Ovary (tissue), 9 donors: ENCODE data around the gene TAS2R38. TPM values are rescaled to one million over a fixed set of nuclear protein-coding genes. Genes with fewer than 3 reads are reported as not detected.

Experiments
- DNase-seq, 5 donors: peaks; one replicate each; pipeline ENCODE4 v3.0.0-alpha.2; 2019 to 2020
- H3K27ac ChIP-seq, 2 donors: fragments of 200-600 bp; one replicate each; pipeline versions ENCODE4 v1.5.1 to v1.8.0; 2019 to 2022
- H3K27me3 ChIP-seq: fragments of 200-600 bp; one replicate; pipeline ENCODE4 v1.8.0; 2022
- H3K36me3 ChIP-seq: fragments of 200-600 bp; sonication (generic); one replicate; pipeline ENCODE4 v1.5.1; 2019
- H3K4me1 ChIP-seq: one replicate; pipeline ENCODE4 v1.8.1; 2013; ENCODE audit warnings: mild to moderate bottlenecking, moderate library complexity; ENCODE audit not compliant: insufficient read depth
- H3K4me3 ChIP-seq: fragments of 200-600 bp; sonication (generic); one replicate; pipeline ENCODE4 v1.5.1; 2017
- H3K9me3 ChIP-seq, 2 donors: fragments of 200-600 bp in 1 of 2; sonication (generic) in 1 of 2; one replicate each; pipeline versions ENCODE4 v1.5.1 to v1.8.1; 2013 to 2019; ENCODE audit warnings: mild to moderate bottlenecking in 1 of 2, moderate library complexity in 1 of 2
- CTCF ChIP-seq, 3 donors: fragments of 450-650 bp in 2 of 3; fragments of 200-600 bp in 1 of 3; IDR thresholded peaks; one replicate each; pipeline versions ENCODE4 v1.5.1 to v1.8.0; 2016 to 2022; ENCODE audit warnings: antibody characterized with exemption in 3 of 3, mild to moderate bottlenecking in 1 of 3
- EP300 ChIP-seq: sonication (generic); formaldehyde crosslinking; IDR thresholded peaks from one replicate; pipeline ENCODE4 v1.6.1; 2017; ENCODE audit warnings: antibody characterized with exemption
- POLR2A ChIP-seq: fragments of 450-650 bp; IDR thresholded peaks from one replicate; pipeline ENCODE4 v1.6.1; 2017; ENCODE audit warnings: antibody characterized with exemption, mild to moderate bottlenecking, moderate library complexity
- WGBS, 3 donors: extraction: QIAGEN DNeasy Blood & Tissue Kit in 1 of 3; methylation state at CpG; one replicate each; pipeline versions ENCODE4 v1.1.5 to v1.1.7; 2013 to 2017; 5-methylcytosine and 5-hydroxymethylcytosine counted together
- intact Hi-C, 4 donors: fragments of 100-400 bp; cut with DNase I; formaldehyde crosslinking; loops; one replicate each; pipeline versions ENCODE4 v1.11.0 to v1.15.1; 2022 to 2023
- polyA plus RNA-seq, 2 donors: library from polyadenylated mRNA; stranded (reverse); fragments of 200-250 nt in 1 of 2; fragments of 350-450 nt in 1 of 2; fragmentation: Illumina TruSeq in 1 of 2; extraction: RNeasy Lipid Tissue Mini Kit (QIAGEN cat#74804) in 1 of 2; gene quantifications; one replicate each; pipeline ENCODE4 v1.2.3, GENCODE V29; 2013 to 2014
- total RNA-seq, 7 donors: library from RNA; depleted of rRNA in 2 of 7; stranded (reverse); fragments of >200 nt in 2 of 7; fragmentation: NEBNext Ultra II Directional in 3 of 7; extraction: Animal tissue kit (Norgen Biotek cat#: 25700) in 3 of 7; gene quantifications; one replicate each; pipeline versions ENCODE4 v1.1.0 to v1.2.4, GENCODE V29; 2016 to 2023
- donor health status: DM: no; HTN: no; CAD: no; lungs with moderate emphysema.
- donor health status: DM: no; HTN: no; CAD: no.
- donor health status: Bipolar disorder and iron deficiency.
- donor health status: DM: yes; HTN: yes; CAD: no.
- donor health status: DM: no; HTN: no; CAD: no.
- donor health status: DM: yes; HTN: yes; CAD: no.

TAS2R38 gene
- total and polyA plus RNA-seq, 9 donors: not detected

- H3K36me3 ChIP-seq: no peaks in the 10 kb centered on the region
- intact Hi-C loops: no loop called here
- H3K9me3 ChIP-seq: no peaks in the 10 kb centered on the region
- H3K4me3 ChIP-seq: no peak overlapping the region
- no peak for DNase-seq
- 52 to 63% (median 59%) methylated on average over 3 of the region's 3 CpGs for WGBS, 3 donors
- H3K27ac ChIP-seq: no peak overlapping the region
- no peaks in the 10 kb centered on the region for H3K4me1 ChIP-seq
- TF ChIP-seq POLR2A (no peak), EP300 (no peak), CTCF (IDR thresholded peaks at IDR 0.05) (no peak)
- H3K27me3 ChIP-seq: no peaks in the 10 kb centered on the region
Observed at GRCh38 chr7:141945356-141945755, 28.2 kb downstream of the TAS2R38 start.

DNA sequence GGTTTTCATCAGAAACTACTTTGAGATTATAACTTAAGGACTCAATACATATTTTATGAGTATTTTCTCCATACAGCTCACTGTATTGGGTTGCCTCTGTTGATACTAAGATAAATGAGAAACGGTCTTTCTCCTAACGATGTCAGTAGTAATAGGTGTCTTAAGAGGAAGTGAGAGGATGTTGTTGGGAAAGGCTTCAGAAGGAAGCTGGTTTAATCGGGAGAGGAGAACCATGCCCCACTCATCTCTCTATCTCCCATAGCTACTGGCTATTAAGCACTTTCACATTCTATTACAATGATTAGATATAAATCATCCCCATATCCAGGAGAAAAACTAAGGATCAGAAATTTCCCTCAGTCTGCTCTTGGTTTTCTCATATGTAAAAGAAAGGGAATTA, 28.8 kb downstream of the TAS2R38 start:
- Histone ChIP-seq H3K4me1 (no peaks in the 10 kb centered on the region), H3K36me3 (no peaks in the 10 kb centered on the region), H3K27ac (no peak overlapping the region), H3K9me3 (no peaks in the 10 kb centered on the region), H3K4me3 (no peak overlapping the region), H3K27me3 (no peaks in the 10 kb centered on the region)
- TF ChIP-seq POLR2A (no peak), CTCF (IDR thresholded peaks at IDR 0.05) (no peak), EP300 (no peak)
- WGBS, 3 donors: 68 to 73% (median 70%) methylated on average over 3 of the region's 3 CpGs
- DNase-seq: no peak
- intact Hi-C loops: no loop called here

GRCh38 chr7:141943846-141944245, 29.7 kb downstream of the TAS2R38 start:
- Histone ChIP-seq H3K27me3 (no peaks in the 10 kb centered on the region), H3K36me3 (no peaks in the 10 kb centered on the region), H3K27ac (no peak overlapping the region), H3K4me3 (no peak overlapping the region), H3K4me1 (no peaks in the 10 kb centered on the region), H3K9me3 (no peaks in the 10 kb centered on the region)
- TF ChIP-seq POLR2A (no peak), CTCF (IDR thresholded peaks at IDR 0.05) (no peak), EP300 (no peak)
- 72 to 77% (median 72%) methylated on average over 1 of the region's 1 CpG for WGBS, 3 donors
- DNase-seq: no peak
- intact Hi-C loops: no loop called here

- Histone ChIP-seq H3K4me1 (no peaks in the 10 kb centered on the region), H3K4me3 (no peak overlapping the region), H3K9me3 (no peaks in the 10 kb centered on the region), H3K27me3 (no peaks in the 10 kb centered on the region), H3K36me3 (no peaks in the 10 kb centered on the region), H3K27ac (no peak overlapping the region)
- no peak for TF ChIP-seq EP300
- TF ChIP-seq POLR2A: no peak
- no peak for TF ChIP-seq CTCF (IDR thresholded peaks at IDR 0.05)
- intact Hi-C loops: no loop called here
- DNase-seq: no peak
- WGBS, 3 donors: 89 to 90% (median 90%) methylated on average over 3 of the region's 3 CpGs
Observed at GRCh38 chr7:141941075-141941474, 32.5 kb downstream of the TAS2R38 start.

GRCh38 chr7:141930211-141930610, 43.4 kb downstream of the TAS2R38 start:
- H3K27ac ChIP-seq: no peak overlapping the region
- 74 to 80% (median 79%) methylated on average over 5 of the region's 5 CpGs for WGBS, 3 donors
- no peaks in the 10 kb centered on the region for H3K4me1 ChIP-seq
- H3K9me3 ChIP-seq: no peaks in the 10 kb centered on the region
- H3K27me3 ChIP-seq: no peaks in the 10 kb centered on the region
- no peak for DNase-seq
- no peak overlapping the region for H3K4me3 ChIP-seq
- intact Hi-C loops: no loop called here
- H3K36me3 ChIP-seq: no peaks in the 10 kb centered on the region
- TF ChIP-seq POLR2A (no peak), CTCF (IDR thresholded peaks at IDR 0.05) (no peak), EP300 (no peak)
